ENCODE measurements around the gene ZSCAN12. TPM values are rescaled to one million over a fixed set of nuclear protein-coding genes. Genes with fewer than 3 reads are reported as not detected.
A peak's percentile ranks its signal among the peaks of the same experiment; 100 is the strongest.

ZSCAN12 gene
- total RNA-seq, 3 donors from 2014 or later = 4.2 to 11.6 (median 7.5) TPM

- H3K9me3 ChIP-seq = no peaks in the 10 kb centered on the region
- intact Hi-C loops (cut with DNase I; ENCODE audit: low total_unique reads) = no loop called here
Observed at GRCh38 chr6:28349344-28349891, 50.1 kb downstream of the ZSCAN12 start.

GRCh38 chr6:28347119-28347518 is 52.4 kb downstream of the ZSCAN12 start:
- intact Hi-C loops (cut with DNase I; ENCODE audit: low total_unique reads) = no loop called here
- TF ChIP-seq POLR2A (IDR thresholded peaks at IDR 0.05) = no peak
- TF ChIP-seq POLR2AphosphoS5 (IDR thresholded peaks at IDR 0.05) = no peak
- no peak for TF ChIP-seq CTCF (IDR thresholded peaks at IDR 0.05)

More at GRCh38 chr6:28349344-28349891, 50.1 kb downstream of the ZSCAN12 start:
- no peak for DNase-seq (ENCODE audit: low spot score in 2 of 2)
- H3K27ac ChIP-seq = peak overlapping the region; percentile 62 to 67
- no peaks in the 10 kb centered on the region for H3K27me3 ChIP-seq
- H3K4me1 ChIP-seq = peaks cover 0 to 4% of the 10 kb centered on the region in 2 donors
- H3K4me3 ChIP-seq = peak overlapping the region; percentile 64 to 80 (median 70)
- no peak for TF ChIP-seq POLR2AphosphoS5 (IDR thresholded peaks at IDR 0.05)
- no peak for TF ChIP-seq CTCF (IDR thresholded peaks at IDR 0.05)
- no peak for TF ChIP-seq POLR2A (IDR thresholded peaks at IDR 0.05)
- no peaks in the 10 kb centered on the region for H3K36me3 ChIP-seq

GRCh38 chr6:28345201-28345600 is 54.3 kb downstream of the ZSCAN12 start:
- TF ChIP-seq CTCF (IDR thresholded peaks at IDR 0.05) (no peak), POLR2A (IDR thresholded peaks at IDR 0.05) (no peak), POLR2AphosphoS5 (IDR thresholded peaks at IDR 0.05) (no peak)
- Histone ChIP-seq H3K36me3 (no peaks in the 10 kb centered on the region), H3K4me3 (no peak overlapping the region), H3K4me1 (no peaks in the 10 kb centered on the region), H3K9me3 (no peaks in the 10 kb centered on the region), H3K27ac (no peak overlapping the region), H3K27me3 (no peaks in the 10 kb centered on the region)
- intact Hi-C loops (cut with DNase I; ENCODE audit: low total_unique reads) = no loop called here
- no peak for DNase-seq (ENCODE audit: low spot score in 2 of 2)

More at GRCh38 chr6:28347119-28347518, 52.4 kb downstream of the ZSCAN12 start:
- Histone ChIP-seq H3K36me3 (no peaks in the 10 kb centered on the region), H3K4me3 (no peak overlapping the region), H3K4me1 (peaks cover 0 to 4% of the 10 kb centered on the region in 2 donors), H3K9me3 (no peaks in the 10 kb centered on the region), H3K27ac (no peak overlapping the region), H3K27me3 (no peaks in the 10 kb centered on the region)
- DNase-seq (ENCODE audit: low spot score in 2 of 2) = no peak

- intact Hi-C loops (cut with DNase I; ENCODE audit: low total_unique reads) = no loop called here
- Histone ChIP-seq H3K36me3 (no peaks in the 10 kb centered on the region), H3K4me3 (no peak overlapping the region), H3K9me3 (no peaks in the 10 kb centered on the region), H3K27ac (no peak overlapping the region), H3K27me3 (no peaks in the 10 kb centered on the region), H3K4me1 (no peaks in the 10 kb centered on the region)
- TF ChIP-seq POLR2AphosphoS5 (IDR thresholded peaks at IDR 0.05) (no peak), POLR2A (IDR thresholded peaks at IDR 0.05) (no peak), CTCF (IDR thresholded peaks at IDR 0.05) (no peak)
- DNase-seq (ENCODE audit: low spot score in 2 of 2) = no peak
Observed at GRCh38 chr6:28343898-28344677, 55.5 kb downstream of the ZSCAN12 start.
